A549 treated with GW870086 at 1 μM for 4 hours (cell line): ENCODE results near the gene DCTN5. TPM values are rescaled to one million over a fixed set of nuclear protein-coding genes. Genes with fewer than 3 reads are reported as not detected.

Experiments used
- total RNA-seq: library from RNA; stranded (reverse); fragments of 200-300 nt; extraction: Qiagen RNA extraction; gene quantifications from 5 replicates; pipeline ENCODE4 v1.2.3, GENCODE V29; 2022; ENCODE audit warnings: low read depth

Gene DCTN5
- 67.9 to 75.7 TPM (median 74.1 TPM) in 5 replicates for total RNA-seq

GRCh38 chr16:23640931-23641765, at the start of gene DCTN5, which contains the start of gene PALB2:
Gene DCTN5, plus strand, starts transcription at chr16:23641466. Its CDS starts 77 bp downstream, at chr16:23641543.
Gene PALB2, minus strand, starts transcription at chr16:23641310. Its CDS starts 153 bp downstream, at chr16:23641157.

GRCh38 chr16:23595951-23596720, 45.1 kb upstream of the DCTN5 start, which contains the start of gene NDUFAB1:
Gene NDUFAB1, minus strand, starts transcription at chr16:23596316. Its CDS starts 26 bp downstream, at chr16:23596290.

DNA sequence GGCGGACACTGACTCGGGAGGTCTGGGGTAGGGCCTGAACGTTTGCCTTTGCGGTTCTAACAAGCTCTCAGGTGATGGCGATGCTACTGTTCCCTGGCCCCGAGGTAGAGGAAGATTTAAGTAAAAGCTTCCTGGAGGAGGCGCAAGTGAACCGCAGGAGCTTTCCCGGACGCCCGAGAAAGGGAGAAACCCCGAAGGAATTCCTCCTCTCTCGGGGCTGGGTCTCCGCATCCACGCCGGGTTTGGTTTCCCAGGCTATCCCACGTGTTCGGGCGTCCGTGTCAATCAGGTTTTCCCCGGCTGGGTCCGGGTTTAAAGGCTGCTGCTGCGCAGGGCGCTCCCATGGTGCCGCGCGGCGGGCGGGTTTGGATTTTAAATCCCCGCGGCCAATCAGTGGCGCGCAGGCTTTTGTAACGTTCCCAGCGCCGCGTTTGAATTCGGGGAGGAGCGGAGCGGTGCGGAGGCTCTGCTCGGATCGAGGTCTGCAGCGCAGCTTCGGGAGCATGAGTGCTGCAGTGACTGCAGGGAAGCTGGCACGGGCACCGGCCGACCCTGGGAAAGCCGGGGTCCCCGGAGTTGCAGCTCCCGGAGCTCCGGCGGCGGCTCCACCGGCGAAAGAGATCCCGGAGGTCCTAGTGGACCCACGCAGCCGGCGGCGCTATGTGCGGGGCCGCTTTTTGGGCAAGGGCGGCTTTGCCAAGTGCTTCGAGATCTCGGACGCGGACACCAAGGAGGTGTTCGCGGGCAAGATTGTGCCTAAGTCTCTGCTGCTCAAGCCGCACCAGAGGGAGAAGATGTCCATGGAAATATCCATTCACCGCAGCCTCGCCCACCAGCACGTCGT, 37.4 kb downstream of the DCTN5 start, which contains the start of gene PLK1:
Gene PLK1 (plus strand): TSS at position 460 of the 844 bp plus-strand sequence. CDS start 44 bp downstream, at position 504.

GRCh38 chr16:23712976-23713375, 71.7 kb downstream of the DCTN5 start, which contains the start of gene ERN2:
Gene ERN2, minus strand, starts transcription at chr16:23713222. Its CDS starts 35 bp downstream, at chr16:23713187.

Other genes starting within 250 kb of the DCTN5 start
- 14.8 to 18.1 TPM (median 17.8 TPM) in 5 replicates for gene COG7, start 188.3 kb upstream of the DCTN5 start, total RNA-seq
- 23.9 to 32.0 TPM (median 27.2 TPM) in 5 replicates for gene GGA2, start 131.0 kb upstream of the DCTN5 start, total RNA-seq
- 23.7 to 34.6 TPM (median 30.4 TPM) in 5 replicates for gene EARS2, start 84.1 kb upstream of the DCTN5 start, total RNA-seq
- 42.7 to 54.1 TPM (median 47.8 TPM) in 5 replicates for gene UBFD1, start 83.7 kb upstream of the DCTN5 start, total RNA-seq
- 187 to 197 TPM (median 193 TPM) in 5 replicates for gene NDUFAB1, start 45.1 kb upstream of the DCTN5 start, total RNA-seq
- gene PALB2, start 156 bp upstream of the DCTN5 start, total RNA-seq, result 9.4 to 12.4 TPM (median 10.5 TPM) in 5 replicates
- 139 to 174 TPM (median 163 TPM) in 5 replicates for gene PLK1, start 37.4 kb downstream of the DCTN5 start, total RNA-seq
- gene ERN2, start 71.8 kb downstream of the DCTN5 start, total RNA-seq, result not detected in 5 replicates
- not detected in 5 replicates for gene CHP2, start 113.6 kb downstream of the DCTN5 start, total RNA-seq
- 0.13 to 0.33 TPM (median 0.21 TPM) in 5 replicates for gene PRKCB, start 194.5 kb downstream of the DCTN5 start, total RNA-seq